ENCODE results near the gene SLC22A17. TPM values are rescaled to one million over a fixed set of nuclear protein-coding genes. Genes with fewer than 3 reads are reported as not detected.
A peak's percentile ranks its signal among the peaks of the same experiment; 100 is the strongest.

The SLC22A17 gene
- total RNA-seq, 1 donor from 2014 or later, result 67.3 TPM

- intact Hi-C loops (cut with DNase I), result no loop called here
- DNase-seq (ENCODE audit: low spot score), result peak; percentile 85
- ATAC-seq, result peak; percentile 86
Measured at GRCh38 chr14:23365732-23366425, 13.2 kb upstream of the SLC22A17 start.

- intact Hi-C loops (cut with DNase I), result no loop called here
- DNase-seq (ENCODE audit: low spot score), result peak; percentile 79
- ATAC-seq, result peak; percentile 72
Measured at GRCh38 chr14:23365036-23365731, 12.5 kb upstream of the SLC22A17 start, which contains the start of gene EFS. TSS of gene EFS (minus strand) at chr14:23365172. CDS start at chr14:23365025, 147 bp downstream.

GRCh38 chr14:23364164-23365035, 11.7 kb upstream of the SLC22A17 start:
- ATAC-seq, result peak; percentile 71
- intact Hi-C loops (cut with DNase I), result no loop called here
- DNase-seq (ENCODE audit: low spot score), result peak; percentile 62

GRCh38 chr14:23362200-23362599, 9.5 kb upstream of the SLC22A17 start:
- DNase-seq (ENCODE audit: low spot score) (no peak), ATAC-seq (no peak)
- intact Hi-C loops (cut with DNase I), result no loop called here

GRCh38 chr14:23361763-23362162, 9.1 kb upstream of the SLC22A17 start:
- DNase-seq (ENCODE audit: low spot score), result no peak
- intact Hi-C loops (cut with DNase I), result no loop called here
- no peak for ATAC-seq

GRCh38 chr14:23361320-23361719, 8.6 kb upstream of the SLC22A17 start:
- intact Hi-C loops (cut with DNase I), result no loop called here
- DNase-seq (ENCODE audit: low spot score) (no peak), ATAC-seq (no peak)

GRCh38 chr14:23360496-23360895, 7.8 kb upstream of the SLC22A17 start:
- intact Hi-C loops (cut with DNase I), result no loop called here
- DNase-seq (ENCODE audit: low spot score) (no peak), ATAC-seq (no peak)

- DNase-seq (ENCODE audit: low spot score) (no peak), ATAC-seq (no peak)
- intact Hi-C loops (cut with DNase I), result no loop called here
Measured at GRCh38 chr14:23359722-23360447, 7.2 kb upstream of the SLC22A17 start.

GRCh38 chr14:23359167-23359626, 6.5 kb upstream of the SLC22A17 start:
- ATAC-seq, result no peak
- intact Hi-C loops (cut with DNase I), result no loop called here
- no peak for DNase-seq (ENCODE audit: low spot score)

GRCh38 chr14:23358553-23359166, 6.0 kb upstream of the SLC22A17 start:
- intact Hi-C loops (cut with DNase I), result no loop called here
- ATAC-seq (no peak), DNase-seq (ENCODE audit: low spot score) (no peak)

GRCh38 chr14:23358042-23358441, 5.4 kb upstream of the SLC22A17 start:
- no peak for DNase-seq (ENCODE audit: low spot score)
- no peak for ATAC-seq
- intact Hi-C loops (cut with DNase I), result no loop called here

GRCh38 chr14:23357261-23357660, 4.6 kb upstream of the SLC22A17 start:
- intact Hi-C loops (cut with DNase I), result no loop called here
- no peak for DNase-seq (ENCODE audit: low spot score)
- ATAC-seq, result no peak

GRCh38 chr14:23356662-23357061, 4.0 kb upstream of the SLC22A17 start:
- DNase-seq (ENCODE audit: low spot score) (no peak), ATAC-seq (no peak)
- intact Hi-C loops (cut with DNase I), result no loop called here

- DNase-seq (ENCODE audit: low spot score) (no peak), ATAC-seq (no peak)
- intact Hi-C loops (cut with DNase I), result no loop called here
Measured at GRCh38 chr14:23355871-23356435, 3.3 kb upstream of the SLC22A17 start.

GRCh38 chr14:23354990-23355389, 2.3 kb upstream of the SLC22A17 start:
- ATAC-seq (no peak), DNase-seq (ENCODE audit: low spot score) (no peak)
- intact Hi-C loops (cut with DNase I), result no loop called here

GRCh38 chr14:23353433-23353780, 720 bp upstream of the SLC22A17 start:
- no peak for DNase-seq (ENCODE audit: low spot score)
- intact Hi-C loops (cut with DNase I), result no loop called here
- no peak for ATAC-seq

GRCh38 chr14:23351681-23352505, 794 bp downstream of the SLC22A17 start:
- intact Hi-C loops (cut with DNase I), result no loop called here
- ATAC-seq, result peak; percentile 25
- peak; percentile 60 for DNase-seq (ENCODE audit: low spot score)
